ENCODE measurements around the gene PGGHG.
A peak's percentile ranks its signal among the peaks of the same experiment; 100 is the strongest.
"Not testable (repeated sequence)": the region's sequence is repeated elsewhere in the genome, so short reads cannot be mapped to it uniquely, and the experiment has no call there.

Gene PGGHG

GRCh38 chr11:279040-279965, 9.6 kb upstream of the PGGHG start:
- peaks cover 46% of the 10 kb centered on the region for H3K4me1 Mint-ChIP-seq
- H3K27ac Mint-ChIP-seq = peak overlapping the region; percentile 59
- H3K27me3 Mint-ChIP-seq = peaks cover 39% of the 10 kb centered on the region
- no peak for ATAC-seq
- H3K36me3 Mint-ChIP-seq (ENCODE audit: low read depth) = peaks cover 5% of the 10 kb centered on the region
- H3K9me3 Mint-ChIP-seq = peaks cover 12% of the 10 kb centered on the region
- DNase-seq = peak; percentile 19
- no peak overlapping the region for H3K4me3 Mint-ChIP-seq

DNA sequence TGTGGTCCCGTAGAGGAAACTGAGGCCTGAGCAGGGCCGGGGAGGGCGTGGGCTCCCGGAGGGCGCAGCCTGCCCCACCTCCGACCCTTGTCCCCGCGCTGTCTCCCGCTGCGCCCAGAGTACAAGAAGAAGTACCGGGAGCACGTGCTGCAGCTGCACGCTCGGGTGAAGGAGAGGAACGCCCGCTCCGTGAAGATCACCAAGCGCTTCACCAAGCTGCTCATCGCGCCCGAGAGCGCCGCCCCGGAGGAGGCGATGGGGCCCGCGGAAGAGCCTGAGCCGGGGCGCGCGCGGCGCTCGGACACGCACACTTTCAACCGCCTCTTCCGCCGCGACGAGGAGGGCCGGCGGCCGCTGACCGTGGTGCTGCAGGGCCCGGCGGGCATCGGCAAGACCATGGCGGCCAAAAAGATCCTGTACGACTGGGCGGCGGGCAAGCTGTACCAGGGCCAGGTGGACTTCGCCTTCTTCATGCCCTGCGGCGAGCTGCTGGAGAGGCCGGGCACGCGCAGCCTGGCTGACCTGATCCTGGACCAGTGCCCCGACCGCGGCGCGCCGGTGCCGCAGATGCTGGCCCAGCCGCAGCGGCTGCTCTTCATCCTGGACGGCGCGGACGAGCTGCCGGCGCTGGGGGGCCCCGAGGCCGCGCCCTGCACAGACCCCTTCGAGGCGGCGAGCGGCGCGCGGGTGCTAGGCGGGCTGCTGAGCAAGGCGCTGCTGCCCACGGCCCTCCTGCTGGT, 8.8 kb upstream of the PGGHG start:
- Mint-ChIP-seq H3K27me3 (peaks cover 39% of the 10 kb centered on the region), H3K36me3 (ENCODE audit: low read depth) (peaks cover 5% of the 10 kb centered on the region), H3K9me3 (peaks cover 12% of the 10 kb centered on the region), H3K4me1 (peaks cover 46% of the 10 kb centered on the region), H3K27ac (peak overlapping the region; percentile 56), H3K4me3 (peak overlapping the region; percentile 67)
- ATAC-seq (no peak), DNase-seq (peak; percentile 40)

DNA sequence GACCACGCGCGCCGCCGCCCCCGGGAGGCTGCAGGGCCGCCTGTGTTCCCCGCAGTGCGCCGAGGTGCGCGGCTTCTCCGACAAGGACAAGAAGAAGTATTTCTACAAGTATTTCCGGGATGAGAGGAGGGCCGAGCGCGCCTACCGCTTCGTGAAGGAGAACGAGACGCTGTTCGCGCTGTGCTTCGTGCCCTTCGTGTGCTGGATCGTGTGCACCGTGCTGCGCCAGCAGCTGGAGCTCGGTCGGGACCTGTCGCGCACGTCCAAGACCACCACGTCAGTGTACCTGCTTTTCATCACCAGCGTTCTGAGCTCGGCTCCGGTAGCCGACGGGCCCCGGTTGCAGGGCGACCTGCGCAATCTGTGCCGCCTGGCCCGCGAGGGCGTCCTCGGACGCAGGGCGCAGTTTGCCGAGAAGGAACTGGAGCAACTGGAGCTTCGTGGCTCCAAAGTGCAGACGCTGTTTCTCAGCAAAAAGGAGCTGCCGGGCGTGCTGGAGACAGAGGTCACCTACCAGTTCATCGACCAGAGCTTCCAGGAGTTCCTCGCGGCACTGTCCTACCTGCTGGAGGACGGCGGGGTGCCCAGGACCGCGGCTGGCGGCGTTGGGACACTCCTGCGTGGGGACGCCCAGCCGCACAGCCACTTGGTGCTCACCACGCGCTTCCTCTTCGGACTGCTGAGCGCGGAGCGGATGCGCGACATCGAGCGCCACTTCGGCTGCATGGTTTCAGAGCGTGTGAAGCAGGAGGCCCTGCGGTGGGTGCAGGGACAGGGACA, 8.0 kb upstream of the PGGHG start:
- H3K27ac Mint-ChIP-seq = peak overlapping the region; percentile 46
- H3K4me1 Mint-ChIP-seq = peaks cover 52% of the 10 kb centered on the region
- peaks cover 5% of the 10 kb centered on the region for H3K36me3 Mint-ChIP-seq (ENCODE audit: low read depth)
- DNase-seq = peak; percentile 35
- peaks cover 12% of the 10 kb centered on the region for H3K9me3 Mint-ChIP-seq
- peak overlapping the region; percentile 70 for H3K4me3 Mint-ChIP-seq
- peaks cover 39% of the 10 kb centered on the region for H3K27me3 Mint-ChIP-seq
- ATAC-seq = peak; percentile 16

GRCh38 chr11:281486-282161, 7.3 kb upstream of the PGGHG start:
- DNase-seq (no peak), ATAC-seq (no peak)
- H3K27me3 Mint-ChIP-seq = peaks cover 39% of the 10 kb centered on the region
- H3K9me3 Mint-ChIP-seq = peaks cover 11% of the 10 kb centered on the region
- H3K27ac Mint-ChIP-seq = peak overlapping the region; percentile 46
- H3K36me3 Mint-ChIP-seq (ENCODE audit: low read depth) = peaks cover 4% of the 10 kb centered on the region
- peak overlapping the region; percentile 70 for H3K4me3 Mint-ChIP-seq
- peaks cover 57% of the 10 kb centered on the region for H3K4me1 Mint-ChIP-seq

DNA sequence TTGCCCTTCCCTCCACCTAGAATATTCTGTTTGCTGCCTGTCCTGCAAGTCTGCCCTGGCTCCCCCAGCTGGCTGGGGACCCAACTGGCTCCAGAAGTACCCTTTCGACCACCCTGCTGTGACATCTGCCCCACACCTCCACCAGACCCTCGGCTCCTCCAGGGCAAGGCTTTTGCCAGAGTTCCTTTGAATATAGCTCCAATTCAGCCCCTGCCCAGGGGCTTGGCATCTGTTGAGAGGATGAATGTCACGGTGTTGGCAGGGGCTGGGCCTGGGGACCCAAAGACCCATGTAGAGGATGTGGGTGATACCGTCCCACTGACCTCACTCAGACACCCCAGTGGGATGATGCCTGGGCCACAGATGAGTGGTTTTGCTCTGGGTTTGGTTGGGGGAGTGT, 6.8 kb upstream of the PGGHG start:
- Mint-ChIP-seq H3K27me3 (peaks cover 39% of the 10 kb centered on the region), H3K36me3 (ENCODE audit: low read depth) (peaks cover 2% of the 10 kb centered on the region), H3K27ac (peak overlapping the region; percentile 51), H3K9me3 (peaks cover 6% of the 10 kb centered on the region), H3K4me3 (peak overlapping the region; percentile 70), H3K4me1 (peaks cover 62% of the 10 kb centered on the region)
- ATAC-seq (no peak), DNase-seq (no peak)

- peak overlapping the region; percentile 51 for H3K27ac Mint-ChIP-seq
- no peaks in the 10 kb centered on the region for H3K9me3 Mint-ChIP-seq
- DNase-seq (no peak), ATAC-seq (no peak)
- peaks cover 59% of the 10 kb centered on the region for H3K4me1 Mint-ChIP-seq
- peak overlapping the region; percentile 70 for H3K4me3 Mint-ChIP-seq
- peaks cover 36% of the 10 kb centered on the region for H3K27me3 Mint-ChIP-seq
- H3K36me3 Mint-ChIP-seq (ENCODE audit: low read depth) = peaks cover under 1% of the 10 kb centered on the region
Observed at GRCh38 chr11:282630-283360, 6.1 kb upstream of the PGGHG start.

GRCh38 chr11:283405-284104, 5.4 kb upstream of the PGGHG start:
- peak overlapping the region; percentile 51 for H3K27ac Mint-ChIP-seq
- DNase-seq = no peak
- peaks cover 36% of the 10 kb centered on the region for H3K27me3 Mint-ChIP-seq
- H3K4me1 Mint-ChIP-seq = peaks cover 58% of the 10 kb centered on the region
- no peak for ATAC-seq
- H3K4me3 Mint-ChIP-seq = peak overlapping the region; percentile 70
- no peaks in the 10 kb centered on the region for H3K9me3 Mint-ChIP-seq
- peaks cover 3% of the 10 kb centered on the region for H3K36me3 Mint-ChIP-seq (ENCODE audit: low read depth)

- H3K4me1 Mint-ChIP-seq = peaks cover 55% of the 10 kb centered on the region
Observed at GRCh38 chr11:284105-285020, 4.6 kb upstream of the PGGHG start.

DNA sequence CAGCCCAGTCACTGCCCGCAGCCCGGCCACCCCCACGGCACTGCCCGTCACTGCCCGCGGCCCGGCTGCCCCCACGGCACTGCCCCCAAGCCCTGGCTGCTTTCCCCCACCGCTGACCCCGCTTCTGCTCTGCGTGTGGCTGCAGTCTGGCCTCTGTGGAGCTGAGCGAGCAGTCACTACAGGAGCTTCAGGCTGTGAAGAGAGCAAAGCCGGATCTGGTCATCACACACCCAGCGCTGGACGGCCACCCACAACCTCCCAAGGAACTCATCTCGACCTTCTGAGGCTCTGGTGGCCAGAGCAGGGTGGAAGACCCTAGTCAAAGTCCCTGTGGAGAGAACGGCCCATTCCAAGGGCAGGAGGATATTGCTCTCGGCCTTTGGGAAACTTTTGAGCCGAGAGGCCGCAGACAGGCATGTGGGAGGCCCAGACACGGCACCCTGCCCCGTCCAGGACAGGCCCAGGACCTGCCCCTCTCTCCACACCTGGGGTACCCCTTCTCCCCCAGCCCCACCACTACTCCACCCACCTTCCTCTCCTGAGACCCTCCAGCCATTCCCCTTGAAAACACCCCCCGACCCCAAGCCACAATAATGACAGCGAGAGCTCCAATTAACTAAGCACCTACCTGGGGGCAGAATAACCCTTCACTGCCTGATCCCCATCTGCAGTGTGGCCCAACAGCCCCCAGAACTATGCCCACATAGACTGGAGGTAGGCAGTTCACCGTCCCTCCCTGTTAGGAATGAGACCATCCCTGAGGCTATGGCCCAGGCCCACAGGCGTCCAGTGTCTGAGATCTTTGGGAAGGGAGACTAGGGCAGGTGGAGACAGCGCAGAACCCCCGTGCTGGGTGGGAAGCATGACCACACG, 3.7 kb upstream of the PGGHG start:
- Mint-ChIP-seq H3K9me3 (no peaks in the 10 kb centered on the region), H3K4me3 (no peak overlapping the region), H3K27me3 (peaks cover 31% of the 10 kb centered on the region), H3K4me1 (peaks cover 58% of the 10 kb centered on the region), H3K36me3 (ENCODE audit: low read depth) (peaks cover 3% of the 10 kb centered on the region), H3K27ac (no peak overlapping the region)
- ATAC-seq (no peak), DNase-seq (no peak)

More at GRCh38 chr11:284105-285020, 4.6 kb upstream of the PGGHG start:
- H3K27ac Mint-ChIP-seq = no peak overlapping the region
- ATAC-seq (no peak), DNase-seq (peak; percentile 8)
- H3K9me3 Mint-ChIP-seq = no peaks in the 10 kb centered on the region
- peaks cover 33% of the 10 kb centered on the region for H3K27me3 Mint-ChIP-seq
- no peak overlapping the region for H3K4me3 Mint-ChIP-seq
- H3K36me3 Mint-ChIP-seq (ENCODE audit: low read depth) = peaks cover 3% of the 10 kb centered on the region

DNA sequence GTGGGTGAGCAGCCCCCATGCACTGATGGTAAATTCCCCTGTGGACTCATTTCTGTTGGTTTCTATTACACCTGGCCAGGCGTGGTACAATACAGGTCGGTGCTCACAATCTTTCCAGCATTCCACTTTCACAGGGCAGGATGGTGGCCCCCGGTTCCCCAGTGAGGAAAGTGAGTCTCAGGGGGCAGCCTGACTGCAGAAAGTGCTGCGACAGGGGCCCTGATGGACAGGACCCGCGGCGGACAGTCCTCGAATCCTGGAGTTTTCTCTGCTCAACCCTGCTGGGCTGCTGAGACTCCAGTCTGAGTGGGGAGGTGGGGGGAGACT, 3.1 kb upstream of the PGGHG start:
- H3K9me3 Mint-ChIP-seq = no peaks in the 10 kb centered on the region
- H3K27ac Mint-ChIP-seq = no peak overlapping the region
- H3K27me3 Mint-ChIP-seq = peaks cover 29% of the 10 kb centered on the region
- H3K4me3 Mint-ChIP-seq = no peak overlapping the region
- peaks cover 60% of the 10 kb centered on the region for H3K4me1 Mint-ChIP-seq
- ATAC-seq (no peak), DNase-seq (no peak)
- H3K36me3 Mint-ChIP-seq (ENCODE audit: low read depth) = peaks cover 3% of the 10 kb centered on the region

- not testable (repeated sequence) for ATAC-seq; H3K36me3 Mint-ChIP-seq (ENCODE audit: low read depth); H3K9me3 Mint-ChIP-seq; DNase-seq
- H3K27me3 Mint-ChIP-seq = peaks cover 15% of the 10 kb centered on the region
- peak overlapping the region; percentile 89 for H3K4me3 Mint-ChIP-seq
- H3K4me1 Mint-ChIP-seq = peaks cover 54% of the 10 kb centered on the region
- H3K27ac Mint-ChIP-seq = peak overlapping the region; percentile 80
Observed at GRCh38 chr11:286977-287820, 1.7 kb upstream of the PGGHG start.

All from activated naive CD8-positive, alpha-beta T cell treated with anti-CD3 and anti-CD28 coated beads, Interleukin-2, amount 50 U/mL, for 24 hours (primary cell).